Esophagus muscularis mucosa (tissue), 4 donors: ENCODE measurements around the gene TESK1. TPM values are rescaled to one million over a fixed set of nuclear protein-coding genes. Genes with fewer than 3 reads are reported as not detected.
"Not testable (repeated sequence)": the region's sequence is repeated elsewhere in the genome, so short reads cannot be mapped to it uniquely, and the experiment has no call there.

Source experiments
- DNase-seq: peaks from one replicate; pipeline ENCODE4 v3.0.0-alpha.2; 2017; ENCODE audit errors: extremely low spot score
- H3K27ac ChIP-seq, 4 donors: fragments of 200-600 bp; sonication (generic); replicated peaks in 1 of 4; 1 replicate in 3 of 4; 2 replicates in 1 of 4; pipeline ENCODE4 v1.5.1; 2016 to 2019; ENCODE audit warnings: mild to moderate bottlenecking in 1 of 4
- H3K27me3 ChIP-seq, 4 donors: fragments of 200-600 bp; sonication (generic); one replicate each; pipeline versions ENCODE4 v1.5.1 to v1.6.0; 2016 to 2019
- H3K36me3 ChIP-seq, 4 donors: fragments of 200-600 bp; sonication (generic); one replicate each; pipeline ENCODE4 v1.5.1; 2016 to 2019
- H3K4me1 ChIP-seq, 4 donors: fragments of 200-600 bp; sonication (generic); one replicate each; pipeline ENCODE4 v1.5.1; 2016 to 2019
- H3K4me3 ChIP-seq, 4 donors: fragments of 200-600 bp; sonication (generic); 1 replicate in 2 of 4; 2 replicates in 2 of 4; pipeline ENCODE4 v1.5.1; 2016 to 2019; ENCODE audit warnings: mild to moderate bottlenecking in 4 of 4, moderate library complexity in 1 of 4
- H3K9me3 ChIP-seq, 4 donors: fragments of 200-600 bp; sonication (generic); 1 replicate in 3 of 4; 2 replicates in 1 of 4; pipeline ENCODE4 v1.5.1; 2016 to 2019
- EP300 ChIP-seq: sonication (generic); formaldehyde crosslinking; IDR thresholded peaks from one replicate; pipeline ENCODE4 v1.6.1; 2017; ENCODE audit warnings: antibody characterized with exemption
- POLR2A ChIP-seq: fragments of 450-650 bp; IDR thresholded peaks from one replicate; pipeline ENCODE4 v1.6.1; 2017; ENCODE audit warnings: antibody characterized with exemption, moderate library complexity, mild to moderate bottlenecking, low read depth
- POLR2AphosphoS5 ChIP-seq, 2 donors: sonication (generic); formaldehyde crosslinking; IDR thresholded peaks; one replicate each; pipeline ENCODE4 v1.6.1; 2017; ENCODE audit warnings: antibody characterized with exemption in 2 of 2
- WGBS: methylation state at CpG from one replicate; pipeline ENCODE4 v1.1.5; 2018; 5-methylcytosine and 5-hydroxymethylcytosine counted together
- intact Hi-C: fragments of 100-400 bp; cut with DNase I; formaldehyde crosslinking; loops from one replicate; pipeline ENCODE4 v1.15.1; 2023
- total RNA-seq, 4 donors: library from RNA; depleted of rRNA; stranded (reverse); fragments of >200 nt; gene quantifications; one replicate each; pipeline versions ENCODE4 v1.1.0 to v1.2.1, GENCODE V29; 2016
- TF ChIP-seq, protein P1 (sequence below), 3 experiments: fragments of 200-600 bp in 2 of 3; fragments of 450-650 bp in 1 of 3; sonication (generic) in 2 of 3; IDR thresholded peaks; one replicate each; pipeline ENCODE4 v1.5.1; 2017 to 2019; ENCODE audit warnings: antibody characterized with exemption in 3 of 3, mild to moderate bottlenecking in 2 of 3, moderate library complexity in 1 of 3

Gene TESK1
- total RNA-seq, 4 donors from 2014 or later: 48.2 to 80.6 (median 63.4) TPM

DNA sequence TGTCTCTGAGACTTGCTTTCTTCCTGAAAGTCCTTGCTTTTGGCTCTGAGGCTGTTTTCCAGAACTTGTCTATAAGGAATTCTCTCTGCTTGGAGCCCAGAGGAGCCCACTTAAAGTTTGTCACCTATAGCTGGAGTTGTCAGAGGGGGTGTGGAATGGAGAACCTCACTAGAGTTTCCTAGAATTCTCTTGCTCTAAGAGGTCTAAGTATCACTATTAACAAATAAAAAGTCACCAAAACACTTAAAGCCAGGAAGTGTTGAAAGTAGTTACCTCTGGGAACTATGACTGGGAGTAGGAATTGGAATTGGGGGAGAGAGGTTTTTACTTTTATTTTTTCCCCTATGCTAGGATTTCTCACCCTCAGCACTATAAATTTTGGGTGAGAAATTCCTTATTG, 30.7 kb downstream of the TESK1 start:
- no peak for DNase-seq
- TF ChIP-seq EP300 (no peak), POLR2A (no peak), POLR2AphosphoS5 (IDR thresholded peaks at IDR 0.05) (no peak)
- TF ChIP-seq, protein P1, sequence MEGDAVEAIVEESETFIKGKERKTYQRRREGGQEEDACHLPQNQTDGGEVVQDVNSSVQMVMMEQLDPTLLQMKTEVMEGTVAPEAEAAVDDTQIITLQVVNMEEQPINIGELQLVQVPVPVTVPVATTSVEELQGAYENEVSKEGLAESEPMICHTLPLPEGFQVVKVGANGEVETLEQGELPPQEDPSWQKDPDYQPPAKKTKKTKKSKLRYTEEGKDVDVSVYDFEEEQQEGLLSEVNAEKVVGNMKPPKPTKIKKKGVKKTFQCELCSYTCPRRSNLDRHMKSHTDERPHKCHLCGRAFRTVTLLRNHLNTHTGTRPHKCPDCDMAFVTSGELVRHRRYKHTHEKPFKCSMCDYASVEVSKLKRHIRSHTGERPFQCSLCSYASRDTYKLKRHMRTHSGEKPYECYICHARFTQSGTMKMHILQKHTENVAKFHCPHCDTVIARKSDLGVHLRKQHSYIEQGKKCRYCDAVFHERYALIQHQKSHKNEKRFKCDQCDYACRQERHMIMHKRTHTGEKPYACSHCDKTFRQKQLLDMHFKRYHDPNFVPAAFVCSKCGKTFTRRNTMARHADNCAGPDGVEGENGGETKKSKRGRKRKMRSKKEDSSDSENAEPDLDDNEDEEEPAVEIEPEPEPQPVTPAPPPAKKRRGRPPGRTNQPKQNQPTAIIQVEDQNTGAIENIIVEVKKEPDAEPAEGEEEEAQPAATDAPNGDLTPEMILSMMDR (IDR thresholded peaks at IDR 0.05): no peak
- Histone ChIP-seq H3K27ac (no peak overlapping the region), H3K9me3 (no peaks in the 10 kb centered on the region), H3K36me3 (peaks cover 0 to 3% (median 0%) of the 10 kb centered on the region in 4 donors), H3K27me3 (no peaks in the 10 kb centered on the region), H3K4me1 (peaks cover 0 to 2% (median 0%) of the 10 kb centered on the region in 4 donors), H3K4me3 (no peak overlapping the region)
- intact Hi-C loops: no loop called here

DNA sequence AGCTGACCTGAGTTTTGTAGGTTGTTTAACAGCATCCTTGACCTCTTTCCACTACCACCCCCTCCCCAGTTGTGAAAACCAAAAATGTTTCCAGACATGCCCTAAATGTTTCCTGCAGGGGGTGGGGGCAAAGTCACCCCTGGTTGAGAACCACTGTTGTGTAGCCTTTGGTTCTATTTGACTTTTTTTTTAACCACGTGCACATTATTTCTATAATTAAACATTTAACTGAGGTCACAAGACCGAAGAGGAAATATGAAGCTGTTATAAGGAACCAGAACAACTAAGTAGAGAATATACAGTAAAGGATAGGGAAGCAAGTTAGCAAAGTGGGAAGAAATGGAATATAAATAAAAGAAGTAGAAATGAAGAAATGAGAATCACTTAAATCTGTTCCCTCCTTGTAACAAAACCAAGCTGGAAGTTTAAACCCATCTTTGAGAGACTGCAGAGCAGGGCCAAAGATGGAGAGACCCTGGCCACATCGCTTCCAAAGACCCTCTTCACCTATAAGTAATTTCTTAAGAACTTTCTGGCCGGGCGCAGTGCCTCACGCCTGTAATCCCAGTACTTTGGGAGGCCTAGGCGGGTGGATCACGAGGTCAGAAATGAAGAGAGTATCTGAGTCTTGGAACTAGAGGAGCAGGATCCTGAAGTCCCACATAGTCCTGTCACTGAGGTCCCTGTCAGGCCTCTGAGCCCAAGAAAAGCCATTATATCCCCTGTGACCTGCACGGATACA, 31.2 kb downstream of the TESK1 start:
- WGBS: 84% methylated on average over 9 of the region's 9 CpGs
- no peak overlapping the region for H3K27ac ChIP-seq
- TF ChIP-seq POLR2A (no peak), EP300 (no peak), POLR2AphosphoS5 (IDR thresholded peaks at IDR 0.05) (no peak)
- TF ChIP-seq, protein P1 (IDR thresholded peaks at IDR 0.05): no peak
- no peaks in the 10 kb centered on the region for H3K9me3 ChIP-seq
- H3K36me3 ChIP-seq: peaks cover 0 to 5% (median 0%) of the 10 kb centered on the region in 4 donors
- H3K4me3 ChIP-seq: no peak overlapping the region
- peaks cover 0 to 2% (median 0%) of the 10 kb centered on the region in 4 donors for H3K4me1 ChIP-seq
- H3K27me3 ChIP-seq: no peaks in the 10 kb centered on the region
- intact Hi-C loops: no loop called here
- no peak for DNase-seq

DNA sequence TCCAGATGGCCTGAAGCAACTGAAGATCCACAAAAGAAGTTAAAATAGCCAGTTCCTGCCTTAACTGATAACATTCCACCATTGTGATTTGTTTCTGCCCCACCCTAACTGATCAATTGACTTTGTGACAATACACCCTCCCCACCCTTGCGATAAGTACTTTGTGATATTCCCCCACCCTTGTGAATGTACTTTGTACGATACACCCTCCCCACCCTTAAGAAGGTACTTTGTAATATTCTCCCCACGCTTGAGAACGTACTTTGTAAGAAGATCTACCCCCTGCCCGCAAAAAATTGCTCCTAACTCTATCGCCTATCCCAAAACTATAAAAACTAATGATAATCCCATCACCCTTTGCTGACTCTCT, 31.8 kb downstream of the TESK1 start:
- H3K36me3 ChIP-seq, H3K27me3 ChIP-seq, H3K9me3 ChIP-seq, DNase-seq, H3K27ac ChIP-seq, H3K4me1 ChIP-seq, H3K4me3 ChIP-seq, intact Hi-C loops: not testable (repeated sequence)
- 97% methylated on average over 6 of the region's 6 CpGs for WGBS

DNA sequence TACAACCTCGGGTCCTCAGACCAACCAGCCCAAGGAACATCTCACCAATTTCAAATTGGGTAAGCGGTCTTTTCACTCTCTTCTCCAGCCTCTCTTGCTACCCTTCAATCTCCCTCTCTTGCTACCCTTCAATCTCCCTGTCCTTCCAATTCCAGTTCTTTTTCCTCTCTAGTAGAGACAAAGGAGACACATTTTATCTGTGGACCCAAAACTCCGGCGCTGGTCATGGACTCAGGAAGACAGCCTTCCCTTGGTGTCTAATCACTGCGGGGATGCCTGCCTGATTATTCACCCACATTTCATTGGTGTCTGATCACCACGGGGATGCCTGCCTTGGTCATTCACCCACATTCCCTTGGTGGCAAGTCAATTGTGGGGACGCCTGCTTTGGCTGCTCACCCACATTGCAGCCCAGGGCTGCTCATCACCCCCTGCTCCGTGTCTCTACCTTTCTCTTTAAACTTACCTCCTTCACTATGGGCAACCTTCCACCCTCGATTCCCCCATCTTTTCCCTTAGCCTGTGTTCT, 32.4 kb downstream of the TESK1 start:
- H3K9me3 ChIP-seq, H3K27ac ChIP-seq, H3K4me3 ChIP-seq, H3K4me1 ChIP-seq, intact Hi-C loops, H3K27me3 ChIP-seq, DNase-seq, H3K36me3 ChIP-seq: not testable (repeated sequence)
- 95% methylated on average over 9 of the region's 9 CpGs for WGBS

DNA sequence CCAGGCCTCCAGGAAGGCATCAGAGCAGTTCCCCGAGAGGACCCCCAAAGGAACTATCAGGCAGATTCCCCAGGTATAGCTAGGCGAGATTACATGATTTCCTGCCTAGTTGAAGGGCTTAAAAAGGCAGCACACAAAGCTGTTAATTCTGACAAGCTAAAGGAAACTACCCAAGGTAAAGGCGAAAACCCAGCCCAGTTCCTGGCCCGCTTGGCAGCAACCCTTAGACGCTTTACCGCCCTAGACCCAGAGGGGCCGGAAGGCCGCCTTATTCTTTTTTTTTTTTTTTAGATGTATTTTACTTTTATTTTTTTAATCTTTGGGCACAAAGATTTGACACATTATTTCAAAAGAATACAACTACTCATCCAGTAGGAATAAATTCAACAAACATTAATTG, 33.7 kb downstream of the TESK1 start:
- H3K4me1 ChIP-seq, H3K9me3 ChIP-seq, H3K4me3 ChIP-seq, DNase-seq, H3K27me3 ChIP-seq, H3K36me3 ChIP-seq, H3K27ac ChIP-seq, intact Hi-C loops: not testable (repeated sequence)
- 76% methylated on average over 7 of the region's 8 CpGs for WGBS

DNA sequence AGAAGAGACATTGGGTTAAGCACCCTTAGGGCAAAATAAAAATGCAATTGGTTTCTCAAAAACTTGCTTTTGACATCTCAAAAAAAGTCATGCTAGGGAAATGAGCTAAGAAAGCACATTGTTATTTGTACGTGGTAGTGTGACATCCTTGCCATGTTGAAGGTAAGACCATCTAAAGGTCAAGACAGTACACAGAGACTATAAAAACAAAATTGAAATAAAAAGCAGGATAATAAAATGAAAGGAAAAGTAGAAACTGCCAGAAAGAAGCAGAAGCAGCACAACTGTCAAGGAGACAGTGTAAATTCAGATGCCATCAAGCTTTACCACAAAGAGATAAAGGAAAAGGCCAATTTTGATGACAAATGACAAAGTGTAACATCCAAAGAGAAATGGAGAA, 34.2 kb downstream of the TESK1 start:
- intact Hi-C loops, H3K36me3 ChIP-seq, H3K4me3 ChIP-seq, DNase-seq, H3K27me3 ChIP-seq, H3K4me1 ChIP-seq, H3K27ac ChIP-seq, H3K9me3 ChIP-seq: not testable (repeated sequence)
- 54% methylated on average over 1 of the region's 1 CpG for whole genome bisulfite sequencing

DNA sequence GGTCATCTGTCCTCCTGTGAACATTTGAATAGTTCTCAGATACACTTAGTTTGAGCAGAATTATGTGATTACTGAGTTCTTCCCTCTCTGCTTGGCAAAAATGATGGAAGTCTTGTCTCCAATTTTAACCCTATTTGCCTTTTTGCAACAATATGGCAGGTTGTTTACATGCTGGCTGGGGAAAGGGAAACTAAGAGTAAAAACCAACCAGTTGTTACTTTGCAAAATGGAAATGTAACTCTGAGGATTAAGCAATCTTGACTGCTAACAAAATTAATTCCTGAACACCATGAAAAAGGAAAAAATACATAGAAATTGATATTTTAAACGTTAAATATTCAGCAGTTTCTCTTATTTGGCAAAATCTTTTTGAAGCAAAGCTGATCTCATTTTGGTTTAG, 34.6 kb downstream of the TESK1 start:
- TF ChIP-seq, protein P1 (IDR thresholded peaks at IDR 0.05): no peak
- TF ChIP-seq POLR2AphosphoS5 (IDR thresholded peaks at IDR 0.05): no peak
- Histone ChIP-seq H3K27ac (no peak overlapping the region), H3K27me3 (no peaks in the 10 kb centered on the region), H3K36me3 (peaks cover 0 to 5% (median 0%) of the 10 kb centered on the region in 4 donors), H3K9me3 (no peaks in the 10 kb centered on the region), H3K4me1 (peaks cover 0 to 2% (median 0%) of the 10 kb centered on the region in 4 donors), H3K4me3 (no peak overlapping the region)
- DNase-seq: no peak
- WGBS: 79% methylated on average over 1 of the region's 1 CpG
- intact Hi-C loops: no loop called here

DNA sequence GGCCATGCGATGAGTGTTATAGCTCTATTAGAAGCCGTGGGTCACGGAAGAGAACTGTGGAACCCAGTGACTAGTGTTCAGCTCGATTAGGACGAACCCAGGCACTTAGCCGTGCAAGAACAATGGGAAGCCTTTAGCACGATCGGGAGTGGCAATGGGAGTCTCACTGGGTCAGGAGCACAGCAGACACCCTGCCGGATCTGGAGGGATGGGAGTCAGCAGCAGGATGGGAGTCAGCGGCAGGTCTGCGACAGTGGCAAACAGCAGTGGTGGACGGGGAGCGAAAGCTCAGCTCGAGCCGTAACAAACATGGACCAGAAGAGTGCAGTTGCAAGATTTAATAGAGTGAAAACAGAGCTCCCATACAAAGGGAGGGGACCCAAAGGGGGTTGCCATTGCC, 35.4 kb downstream of the TESK1 start:
- 94% methylated on average over 15 of the region's 15 CpGs for WGBS
- H3K36me3 ChIP-seq, DNase-seq, H3K27ac ChIP-seq, intact Hi-C loops, H3K27me3 ChIP-seq, H3K4me3 ChIP-seq, H3K9me3 ChIP-seq, H3K4me1 ChIP-seq: not testable (repeated sequence)

DNA sequence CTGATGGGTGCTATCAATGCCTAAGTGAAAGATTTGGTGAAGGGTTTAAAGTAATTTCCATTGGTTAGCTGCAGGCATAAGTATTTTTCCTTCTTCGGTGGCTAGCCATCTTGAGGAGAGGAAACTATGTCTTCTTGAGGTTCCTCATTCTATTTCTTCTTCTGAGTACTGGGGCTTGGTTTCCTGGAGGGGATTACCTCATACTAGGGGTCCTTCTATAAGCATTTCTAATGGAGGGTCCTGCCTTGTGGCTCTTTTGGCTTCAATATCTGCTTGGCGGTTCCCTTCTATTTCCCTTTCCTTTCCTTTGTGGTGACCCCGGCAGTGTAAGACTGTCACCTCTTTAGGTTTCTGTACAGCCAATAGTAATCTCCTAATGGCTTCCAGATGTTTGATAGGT, 36.4 kb downstream of the TESK1 start:
- WGBS: 74% methylated on average over 3 of the region's 3 CpGs
- intact Hi-C loops, H3K9me3 ChIP-seq, DNase-seq, H3K36me3 ChIP-seq, H3K4me3 ChIP-seq, H3K27ac ChIP-seq, H3K27me3 ChIP-seq: not testable (repeated sequence)
- peaks cover 4 to 12% (median 9%) of the 10 kb centered on the region in 4 donors for H3K4me1 ChIP-seq
